GM19452 (cell line): ENCODE results near the gene RAPGEF1.
"Not testable (repeated sequence)": the region's sequence is repeated elsewhere in the genome, so short reads cannot be mapped to it uniquely, and the experiment has no call there.

Experiments
- ATAC-seq: cut with Tn5 transposase; IDR thresholded peaks from one replicate; pipeline ENCODE4 v1.9.1; 2021; ENCODE audit not compliant: unreplicated experiment

Gene RAPGEF1

DNA sequence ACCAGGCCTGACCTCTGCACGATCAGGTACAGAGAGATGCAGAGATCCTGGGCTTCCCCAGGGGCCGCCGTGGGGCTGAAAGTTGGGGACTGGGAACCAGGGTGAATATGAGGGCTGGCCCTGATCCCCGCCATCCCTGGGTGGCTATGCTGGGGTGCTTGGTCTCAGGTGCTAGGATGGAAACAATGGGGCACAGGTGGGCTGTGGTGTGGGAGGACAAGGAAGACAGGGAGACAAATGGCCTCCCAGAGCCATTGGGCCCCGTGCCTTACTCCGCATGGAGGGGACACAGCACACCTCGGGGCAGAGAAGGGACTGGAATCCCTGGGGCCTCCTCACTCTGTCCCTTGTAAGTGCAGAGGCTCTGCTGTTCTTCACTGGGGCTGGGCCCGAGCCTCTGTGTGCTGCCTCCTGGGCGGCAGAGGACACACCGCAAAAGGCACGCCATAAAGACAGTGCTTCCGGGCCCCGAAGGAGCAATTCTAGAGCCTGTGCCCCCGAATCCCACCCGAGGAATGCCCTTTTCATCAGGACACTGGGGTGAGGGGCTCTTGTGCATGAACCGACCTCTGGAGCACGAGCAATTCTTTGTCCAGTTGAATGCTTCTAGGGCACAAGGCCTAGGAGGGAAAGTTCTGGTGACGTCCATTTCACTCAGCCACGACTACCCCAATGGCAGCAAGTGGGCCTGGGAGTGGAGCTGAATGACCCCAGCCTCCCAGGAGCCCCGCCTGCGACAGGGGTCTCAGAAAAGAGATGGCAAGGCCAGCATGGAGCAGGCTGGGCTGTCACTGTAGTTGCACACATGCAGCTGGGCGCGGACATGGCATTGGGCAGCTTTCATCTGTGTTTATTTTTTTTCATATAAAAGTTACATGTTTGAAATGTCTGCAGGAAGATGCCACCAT is 163.7 kb downstream of the RAPGEF1 start:
- ATAC-seq = no peak

DNA sequence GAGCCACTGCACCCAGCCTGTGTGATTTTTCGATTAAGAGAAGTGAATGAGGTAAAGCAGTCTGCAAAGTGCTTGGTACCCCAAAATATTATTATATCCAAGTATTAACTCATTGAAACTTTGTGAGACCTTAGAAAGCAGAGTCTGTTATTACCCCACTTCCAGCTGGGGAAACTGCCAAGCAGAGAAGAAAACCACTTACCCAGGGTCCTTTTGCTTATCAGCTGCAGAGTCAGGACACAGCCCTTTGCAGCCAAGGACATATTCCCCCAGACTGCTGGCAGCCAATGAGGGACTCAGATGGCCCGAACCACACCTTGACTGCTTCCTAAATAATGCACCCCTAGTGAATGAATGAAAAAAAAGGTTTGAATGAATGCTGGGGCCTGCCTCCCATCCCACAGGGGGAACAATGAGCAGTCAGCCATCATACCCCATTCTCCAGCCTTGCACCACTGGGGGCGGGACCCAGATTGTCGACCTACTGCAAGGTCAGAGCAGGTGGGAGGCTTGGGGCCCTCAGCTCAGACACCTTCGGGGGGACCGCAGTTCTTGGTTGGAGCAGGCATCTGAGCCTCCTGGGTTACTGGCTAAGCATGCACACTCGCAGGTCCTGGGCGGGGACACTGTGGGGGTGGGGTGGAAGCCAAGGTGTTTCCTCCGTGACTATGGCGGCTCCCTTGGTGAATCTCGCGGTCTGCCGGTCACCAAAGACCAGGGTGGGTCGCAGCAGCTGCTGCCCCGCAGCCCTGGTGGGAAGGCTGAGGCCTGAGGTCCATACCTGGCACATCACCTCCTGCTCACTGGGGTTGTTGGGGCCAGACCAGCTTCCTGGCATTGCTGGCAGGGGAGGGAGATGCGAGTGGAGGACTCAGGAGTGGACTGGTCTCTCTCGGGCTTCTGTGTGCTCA is 164.9 kb downstream of the RAPGEF1 start:
- ATAC-seq = no peak

DNA sequence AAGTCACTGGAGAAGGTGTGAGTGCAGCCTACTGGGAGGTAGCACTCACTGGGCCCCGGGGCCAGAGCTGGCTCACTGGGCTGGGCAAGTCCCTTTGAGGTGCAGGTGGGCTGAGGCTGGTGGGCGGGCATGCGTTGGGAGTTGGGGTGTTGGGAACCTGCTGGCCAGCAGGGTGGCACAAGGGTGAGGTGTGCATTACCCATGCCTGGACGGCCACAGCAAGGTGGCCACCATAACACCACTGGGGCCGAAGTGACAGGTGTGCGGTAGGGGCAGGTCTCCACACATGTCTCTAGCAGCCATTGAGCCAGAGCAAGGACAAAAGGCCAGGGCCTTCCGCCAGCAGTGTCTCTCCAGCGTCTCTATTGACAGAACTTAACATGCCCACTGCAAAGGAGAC is 172.0 kb downstream of the RAPGEF1 start:
- ATAC-seq = no peak

DNA sequence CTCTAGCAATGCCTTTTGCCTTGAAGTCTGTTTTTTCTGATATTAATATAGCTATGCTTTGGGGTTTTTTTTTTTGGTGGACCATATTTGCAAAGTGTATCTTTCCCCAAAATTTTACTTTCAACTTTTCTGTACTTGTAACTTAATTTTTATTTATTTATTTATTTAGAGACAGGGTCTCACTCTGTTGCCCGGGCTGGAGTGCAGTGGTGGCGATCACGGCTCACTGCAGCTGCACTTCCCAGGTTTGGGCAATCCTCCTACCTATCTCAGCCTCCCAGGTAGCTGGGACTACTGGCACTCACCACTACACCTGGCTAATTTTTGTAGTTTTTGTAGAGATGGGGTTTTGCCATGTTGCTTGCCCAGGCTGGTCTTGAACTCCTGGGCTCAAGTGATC is 173.7 kb downstream of the RAPGEF1 start:
- no peak for ATAC-seq

DNA sequence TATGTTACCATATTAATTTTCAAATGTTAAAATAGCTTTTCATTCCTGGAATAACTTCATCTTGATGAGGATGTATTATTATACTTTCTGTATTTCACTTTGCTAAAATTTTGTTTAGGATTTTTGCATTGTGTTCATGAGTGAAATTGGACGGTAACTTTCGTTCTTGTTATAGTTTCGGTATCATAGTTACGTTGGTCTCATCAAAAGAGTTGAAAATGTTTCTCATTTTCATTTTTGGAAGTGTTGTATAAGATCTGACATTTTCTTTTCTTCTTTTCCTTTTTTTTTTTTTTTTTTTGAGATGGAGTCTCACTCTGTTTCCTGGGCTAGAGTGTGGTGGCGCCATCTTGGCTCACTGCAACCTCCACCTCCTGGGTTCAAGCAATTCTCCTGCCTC is 174.5 kb downstream of the RAPGEF1 start:
- ATAC-seq = no peak

DNA sequence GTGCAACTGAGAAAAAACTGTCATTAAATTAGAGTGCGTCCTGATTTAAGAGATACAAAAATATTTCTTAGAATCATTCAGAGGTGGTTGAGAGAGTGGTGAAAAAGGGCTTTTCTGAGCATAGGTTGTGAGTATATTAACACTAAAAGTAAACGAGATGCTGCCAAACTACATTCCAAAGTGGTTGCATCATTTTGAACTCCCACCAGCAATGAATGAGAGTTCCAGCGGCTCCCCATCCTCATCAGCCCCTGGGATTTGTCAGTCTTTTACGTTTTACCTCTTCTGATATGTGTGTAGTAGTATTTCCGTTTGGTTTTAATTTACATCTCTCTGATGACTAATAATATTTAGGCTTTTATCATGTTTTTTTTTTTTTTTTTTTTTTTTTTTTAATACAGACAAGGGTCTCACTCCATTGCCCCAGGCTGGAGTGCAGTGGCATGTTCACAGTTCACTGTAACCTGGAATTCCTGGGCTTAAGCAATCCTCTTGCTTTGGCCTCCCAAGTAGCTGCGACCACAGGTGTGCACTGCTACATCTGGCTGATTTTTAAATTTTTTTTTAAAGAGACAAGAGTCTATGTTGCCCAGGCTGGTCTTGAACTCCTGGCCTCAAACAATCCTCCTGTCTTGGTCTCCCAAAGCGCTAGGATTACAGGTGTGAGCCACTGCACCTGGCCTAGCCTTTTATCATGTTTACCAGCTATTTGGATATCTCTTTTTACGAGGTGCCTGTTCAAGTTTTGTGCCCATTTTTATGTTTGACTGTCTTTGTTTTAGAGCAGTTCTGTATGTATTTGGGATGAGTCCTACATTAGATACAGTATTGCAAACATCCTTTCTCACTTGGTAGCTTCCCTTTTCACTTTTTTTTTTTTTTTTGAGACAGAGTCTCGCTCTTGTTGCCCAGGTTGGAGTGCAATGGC is 177.6 kb downstream of the RAPGEF1 start:
- no peak for ATAC-seq

DNA sequence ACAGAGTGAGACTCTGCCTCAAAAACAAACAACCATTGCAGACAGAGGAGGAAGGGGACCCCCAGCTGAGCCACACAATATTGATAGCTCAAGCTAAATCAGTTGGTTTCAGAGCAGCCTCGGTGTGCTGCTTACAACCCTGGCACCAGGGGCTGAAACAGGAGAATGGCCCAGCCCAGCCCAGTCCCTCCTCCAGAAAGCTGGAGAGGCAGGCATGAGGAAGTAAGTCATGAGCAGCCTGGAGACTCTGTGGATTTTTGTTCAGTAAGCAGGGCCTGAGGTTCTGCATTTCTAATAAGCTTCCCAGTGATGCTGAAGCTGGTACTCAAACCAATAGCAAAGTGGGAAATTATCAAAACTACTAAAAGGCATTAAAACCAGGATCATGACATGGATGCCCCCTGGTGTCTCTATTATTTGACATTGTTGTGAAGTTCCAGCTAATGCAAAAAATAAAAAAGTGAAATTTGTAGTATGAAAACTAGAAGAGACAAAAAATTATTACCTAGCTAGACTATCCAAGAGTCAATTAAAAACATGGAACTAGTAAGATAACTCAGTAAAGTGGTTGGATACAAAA is 180.4 kb downstream of the RAPGEF1 start:
- ATAC-seq = no peak

DNA sequence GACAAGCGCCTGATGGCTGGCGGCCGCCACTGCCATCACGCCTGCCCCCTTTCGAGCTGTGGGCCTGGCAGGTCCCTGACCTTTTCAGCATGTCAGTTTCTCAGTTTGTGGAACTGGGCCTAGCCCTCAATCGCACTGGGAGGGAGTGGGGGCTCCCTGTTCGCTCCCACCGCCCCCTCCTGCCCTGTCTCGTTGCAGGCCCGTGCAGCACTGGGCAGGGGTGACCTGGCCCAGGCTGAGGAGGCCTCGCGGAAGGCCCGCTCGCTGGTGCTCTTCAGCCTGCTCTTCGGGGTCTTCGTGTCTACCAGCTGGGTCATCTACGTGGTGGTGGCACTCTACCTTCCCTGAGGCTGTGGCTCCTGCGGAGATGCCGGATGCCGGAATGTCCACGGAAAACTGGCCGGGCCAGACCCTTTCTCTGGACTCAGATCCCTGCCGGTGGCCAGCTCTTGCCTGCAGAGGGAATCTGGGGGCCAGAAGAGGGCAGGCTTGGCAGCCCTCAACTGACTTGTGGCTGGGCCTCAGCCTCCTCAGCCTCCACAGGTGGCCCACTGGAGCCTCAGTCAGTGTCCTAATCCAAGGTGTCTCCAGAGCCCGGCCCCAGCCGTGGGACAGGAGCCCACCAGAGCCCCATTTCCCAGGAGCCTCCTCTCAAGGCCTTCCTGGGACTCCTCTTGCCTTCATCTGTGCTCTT is 181.9 kb downstream of the RAPGEF1 start:
- ATAC-seq = no peak

DNA sequence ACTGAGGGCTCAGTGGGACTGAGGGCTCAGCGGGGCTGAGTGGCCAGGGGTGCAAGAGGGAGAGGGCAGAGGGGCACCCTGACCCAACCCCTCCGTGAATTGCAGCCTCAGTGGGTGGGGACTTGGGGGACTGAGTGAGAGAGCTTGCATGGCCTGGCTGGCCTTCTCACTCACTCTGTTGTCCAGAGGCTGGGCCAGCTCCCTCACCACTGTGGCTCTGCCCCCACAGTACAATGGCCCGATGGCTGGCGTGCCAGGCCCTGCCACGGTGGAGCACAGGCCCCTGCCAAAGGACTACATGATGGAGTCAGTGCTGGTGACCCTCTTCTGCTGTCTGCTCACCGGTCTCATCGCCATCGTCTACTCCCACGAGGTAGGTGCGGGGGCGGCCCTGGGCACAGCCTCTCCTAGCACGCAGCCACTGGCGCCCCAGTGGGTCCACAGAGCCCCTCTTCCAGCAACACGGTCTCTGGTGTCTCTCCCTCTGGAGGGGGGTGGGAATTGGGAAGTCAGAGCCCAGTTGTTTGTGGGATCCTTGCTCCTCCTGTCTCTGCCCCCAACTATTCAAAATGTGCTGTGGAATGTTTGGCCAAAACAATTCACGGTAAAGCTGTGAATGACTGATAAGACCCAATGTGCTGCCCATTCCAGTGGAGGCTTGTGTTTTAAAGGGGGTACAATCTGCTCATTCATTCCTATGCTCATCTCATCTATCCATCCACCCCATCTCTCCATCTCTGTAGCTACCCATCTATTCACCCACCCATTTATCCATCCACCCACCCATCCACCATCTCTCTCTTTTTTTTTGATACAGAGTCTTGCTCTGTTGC is 183.8 kb downstream of the RAPGEF1 start:
- ATAC-seq = no peak

DNA sequence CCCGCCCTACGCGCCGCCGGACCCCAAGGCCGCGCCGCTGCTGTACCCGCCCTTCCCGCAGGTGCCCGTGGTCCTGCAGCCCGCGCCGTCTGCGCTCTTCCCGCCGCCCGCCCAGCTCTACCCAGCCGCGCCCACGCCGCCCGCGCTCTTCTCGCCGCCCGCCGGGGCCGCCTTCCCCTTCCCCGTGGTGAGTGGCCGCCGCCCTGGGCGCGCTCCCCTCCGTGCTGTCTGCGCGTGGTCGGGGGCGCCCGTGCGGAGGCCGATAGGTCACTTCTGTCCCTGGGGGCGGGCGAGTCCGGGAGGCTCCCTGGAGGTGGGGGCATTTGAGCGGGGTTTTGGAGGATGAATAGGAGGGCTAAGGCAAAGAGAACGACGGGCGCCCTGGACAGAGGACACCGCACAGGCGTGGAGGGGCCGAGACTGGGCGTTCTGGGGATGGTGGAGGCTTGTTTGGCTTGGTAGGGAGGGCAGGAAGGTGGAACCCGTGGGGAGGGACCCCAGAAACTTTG is 185.0 kb downstream of the RAPGEF1 start:
- no peak for ATAC-seq

DNA sequence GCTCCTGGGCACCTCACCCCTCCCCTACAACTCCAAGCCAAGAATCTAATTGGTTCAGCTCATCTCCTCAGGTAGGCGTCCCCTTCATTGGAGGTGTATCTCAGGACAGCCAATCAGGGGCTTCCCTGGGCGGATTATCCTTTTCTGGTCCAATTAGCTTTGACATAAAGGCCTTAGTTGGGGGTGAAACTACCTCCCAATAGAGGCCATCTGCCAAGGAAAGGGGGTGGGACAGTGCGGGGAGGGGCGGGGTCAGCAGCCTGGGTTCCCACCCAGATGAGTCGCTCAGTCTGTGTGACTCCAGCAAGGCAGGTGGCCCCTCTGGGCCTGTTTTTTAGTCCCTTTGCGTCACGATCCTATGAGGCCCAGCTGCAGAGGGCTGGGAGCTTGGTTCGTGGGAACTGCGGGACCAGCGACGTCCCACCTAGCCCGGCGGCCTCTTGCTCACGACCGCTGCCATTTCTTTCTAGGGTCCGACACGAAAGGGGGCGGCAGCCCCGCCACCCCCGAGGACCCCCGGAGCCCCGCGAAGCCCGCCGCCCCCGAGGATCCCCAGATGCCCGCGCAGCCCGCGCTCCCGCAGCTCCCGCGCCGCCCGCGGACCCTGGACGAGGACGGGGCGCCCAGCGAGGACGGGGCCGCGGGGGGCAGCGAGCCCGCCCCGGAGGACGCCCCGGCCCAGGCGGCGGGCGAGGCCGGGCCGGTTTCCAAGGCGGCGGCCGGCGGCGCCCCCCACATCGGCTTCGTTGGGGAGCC is 185.6 kb downstream of the RAPGEF1 start:
- no peak for ATAC-seq

DNA sequence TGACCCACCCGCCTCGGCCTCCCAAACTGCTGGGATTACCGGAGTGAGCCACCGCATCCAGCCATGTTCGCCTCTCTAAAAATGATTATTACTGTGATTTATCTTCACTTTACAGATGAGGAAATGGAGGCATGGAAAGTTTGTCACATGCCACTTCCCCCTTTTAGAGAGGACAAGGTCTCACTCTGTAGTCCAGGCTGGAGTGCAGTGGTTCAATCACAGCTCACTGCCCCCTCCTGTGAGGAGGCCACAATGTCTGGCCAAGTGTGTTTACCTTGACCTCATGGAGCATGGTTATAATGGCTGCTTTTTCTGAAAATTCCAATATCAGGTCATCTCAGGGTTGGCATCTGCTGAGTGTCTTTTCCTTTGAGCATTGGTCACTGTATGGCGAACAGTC is 187.8 kb downstream of the RAPGEF1 start:
- ATAC-seq = no peak

DNA sequence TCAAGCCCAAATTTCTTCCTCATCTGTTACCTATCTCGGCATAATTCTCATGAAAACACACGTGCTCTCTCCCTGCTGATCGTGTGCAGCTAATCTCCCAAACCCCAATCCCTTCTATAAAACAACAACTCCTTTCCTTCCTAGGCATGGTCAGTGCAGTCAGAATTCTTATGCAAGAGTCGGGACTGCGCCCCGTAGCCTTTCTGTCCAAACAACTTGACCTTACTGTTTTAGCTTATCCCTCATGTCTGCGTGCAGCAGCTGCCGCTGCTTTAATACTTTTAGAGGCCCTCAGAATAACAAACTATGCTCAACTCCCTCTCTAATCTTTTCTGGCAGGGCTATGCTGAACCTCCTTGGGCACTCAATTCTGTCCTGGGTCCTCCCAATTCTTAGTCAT is 189.4 kb downstream of the RAPGEF1 start:
- ATAC-seq = not testable (repeated sequence)

DNA sequence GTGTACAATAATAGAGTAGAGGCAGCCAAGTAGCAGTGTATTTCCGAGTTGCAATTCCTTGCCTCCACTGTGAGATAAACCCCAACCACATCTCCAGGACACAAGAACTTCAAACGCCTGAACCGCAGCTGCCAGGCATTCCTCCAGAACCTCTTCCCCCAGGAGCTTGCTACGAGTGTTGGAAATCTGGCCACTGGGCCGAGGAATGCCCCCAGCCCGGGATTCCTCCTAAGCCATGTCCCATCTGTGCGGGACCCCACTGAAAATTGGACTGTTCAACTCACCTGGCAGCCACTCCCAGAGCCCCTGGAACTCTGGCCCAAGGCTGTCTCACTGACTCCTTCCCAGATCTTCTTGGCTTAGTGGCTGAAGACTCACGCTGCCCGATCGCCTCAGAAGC is 190.7 kb downstream of the RAPGEF1 start:
- not testable (repeated sequence) for ATAC-seq

DNA sequence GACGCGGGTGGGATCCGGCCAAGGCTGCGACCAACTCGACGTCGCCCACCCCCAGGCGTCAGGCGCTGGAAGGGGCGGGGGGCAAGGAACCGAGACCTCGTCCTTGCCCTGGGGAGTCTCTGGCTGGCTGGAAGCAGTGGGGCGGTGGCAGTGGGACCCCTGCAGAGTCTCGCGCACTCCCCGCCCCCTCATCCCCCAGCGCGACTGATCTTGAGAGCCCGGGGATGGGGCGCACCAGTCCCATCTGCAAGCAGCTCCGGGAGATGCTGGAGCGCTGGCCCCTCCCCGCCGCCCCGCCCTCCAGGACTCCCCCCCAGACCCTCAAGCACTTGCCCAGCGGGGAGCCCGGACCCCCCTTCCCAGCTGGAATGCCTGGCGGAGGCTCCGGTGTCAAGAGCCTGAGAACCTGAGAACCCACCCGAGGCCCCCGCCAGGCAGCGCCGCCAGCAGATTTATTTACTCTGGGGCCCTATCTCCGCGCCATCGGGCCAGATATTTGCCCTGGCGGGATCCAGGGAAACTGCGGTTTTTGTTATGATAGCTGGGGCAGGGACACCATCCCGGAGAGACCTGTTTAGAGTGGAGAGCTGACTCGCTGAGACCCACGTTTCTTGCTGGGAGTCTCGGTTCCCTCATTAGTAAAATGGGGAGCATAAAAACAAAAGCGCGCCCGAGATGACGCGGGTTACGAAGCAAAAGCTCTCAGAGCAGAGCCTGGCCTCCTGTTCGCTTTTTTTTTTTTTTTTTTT is 193.4 kb downstream of the RAPGEF1 start:
- no peak for ATAC-seq

DNA sequence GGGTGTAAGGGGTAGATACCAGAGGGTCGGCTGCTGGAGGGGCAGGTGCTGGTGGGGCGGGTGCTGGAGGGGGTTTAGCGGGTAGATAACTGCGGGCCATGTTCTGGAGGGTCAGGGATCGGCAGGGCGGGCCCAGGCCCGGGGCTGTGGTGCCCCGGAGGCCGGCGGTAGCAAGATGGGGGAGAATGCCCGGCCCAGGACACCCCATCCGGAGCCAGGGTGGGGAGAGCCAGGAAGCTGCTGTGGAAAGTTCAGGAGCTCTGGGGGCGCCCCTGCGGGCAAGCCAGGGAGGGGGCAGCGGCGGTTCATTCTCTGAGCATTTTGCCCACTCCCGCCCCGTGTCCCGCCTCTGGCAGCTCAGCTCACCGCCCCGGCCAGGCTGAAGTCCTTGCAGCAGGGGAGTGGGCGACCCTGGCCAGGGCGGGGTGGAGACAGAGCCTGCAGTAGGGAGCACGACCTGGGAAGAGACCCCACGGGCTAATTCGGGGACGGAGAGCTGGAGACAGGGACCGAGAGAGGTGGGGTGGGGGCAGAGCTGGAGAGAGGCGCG is 194.0 kb downstream of the RAPGEF1 start:
- ATAC-seq = no peak
